ENCODE measurements around the gene SLC38A6. TPM values are rescaled to one million over a fixed set of nuclear protein-coding genes. Genes with fewer than 3 reads are reported as not detected.
A peak's percentile ranks its signal among the peaks of the same experiment; 100 is the strongest.

The SLC38A6 gene
- total and polyA plus RNA-seq, 2 of the 13 experiments (the other 11 are each of a cell fraction or from before 2014, with no cell fraction given): 6.9 to 22.1 TPM

GRCh38 chr14:60980811-60981632, at the start of gene SLC38A6, which contains the start of gene TRMT5 (continued):
- TF ChIP-seq SETDB1 (CRISPR knock-in tag; IDR thresholded peaks at IDR 0.05; ENCODE audit: borderline replicate concordance): no peak
- no peak for TF ChIP-seq THYN1 (CRISPR knock-in tag; IDR thresholded peaks at IDR 0.05; ENCODE audit: borderline replicate concordance, low read depth)
- TF ChIP-seq NCOR1 (IDR thresholded peaks at IDR 0.05; ENCODE audit: borderline replicate concordance, low read length): no peak
- peak; percentile 67; the same call in 1 of the 2 replicates for TF ChIP-seq ZHX1 (CRISPR knock-in tag; IDR thresholded peaks at IDR 0.05; ENCODE audit: low read depth)
- no peak for TF ChIP-seq ZNF646 (CRISPR knock-in tag; IDR thresholded peaks at IDR 0.05)
- no peak; the same call in 1 of the 2 replicates for TF ChIP-seq CBX5 (CRISPR knock-in tag; IDR thresholded peaks at IDR 0.05; ENCODE audit: borderline replicate concordance)
- peak; percentile 89 for TF ChIP-seq MAX (IDR thresholded peaks at IDR 0.05)
- TF ChIP-seq CHD4 (IDR thresholded peaks at IDR 0.05; ENCODE audit: borderline replicate concordance, low read length): no peak
- no peak; the same call in 1 of the 2 replicates for TF ChIP-seq DR1 (CRISPR knock-in tag; IDR thresholded peaks at IDR 0.05)
- no peak for TF ChIP-seq ZSCAN20 (CRISPR knock-in tag; IDR thresholded peaks at IDR 0.05; ENCODE audit: borderline replicate concordance)
- TF ChIP-seq ZNF276 (CRISPR knock-in tag; IDR thresholded peaks at IDR 0.05; ENCODE audit: low read depth): no peak
- peak; percentile 13; the same call in 1 of the 2 replicates for TF ChIP-seq CEBPG (CRISPR knock-in tag; IDR thresholded peaks at IDR 0.05)
- TF ChIP-seq HNF4A (CRISPR knock-in tag; IDR thresholded peaks at IDR 0.05): no peak
- no peak for TF ChIP-seq ELK4 (CRISPR knock-in tag; IDR thresholded peaks at IDR 0.05; ENCODE audit: borderline replicate concordance)
- TF ChIP-seq TGIF2 (CRISPR knock-in tag; IDR thresholded peaks at IDR 0.05): peak; percentile 85
- TF ChIP-seq RARG (CRISPR knock-in tag; IDR thresholded peaks at IDR 0.05; ENCODE audit: low read depth): no peak

Measured in HepG2 (cell line).